ENCODE data around the gene MYBPC1.
"Not testable (repeated sequence)": the region's sequence is repeated elsewhere in the genome, so short reads cannot be mapped to it uniquely, and the experiment has no call there.

Gene MYBPC1

GRCh38 chr12:101594700-101595099, at the start of gene MYBPC1:
MYBPC1 (plus strand) TSS chr12:101594971; CDS start chr12:101595071, 100 bp downstream.
- Histone ChIP-seq H3K4me3 (no peak within 1 kb of the TSS), H3K27me3 (no peaks in the 10 kb centered on the region), H3K27ac (no peak within 1 kb of the TSS), H3K36me3 (no peaks in the 10 kb centered on the region), H3K9me3 (no peaks in the 10 kb centered on the region), H3K4me1 (no peaks in the 10 kb centered on the region)
- DNase-seq: no peak
- intact Hi-C loops (cut with DNase I; ENCODE audit: low total_unique reads): no loop called here
- TF ChIP-seq CTCF (IDR thresholded peaks at IDR 0.05): no peak

- Histone ChIP-seq H3K27ac (no peak overlapping the region), H3K27me3 (no peaks in the 10 kb centered on the region), H3K4me1 (no peaks in the 10 kb centered on the region), H3K4me3 (no peak overlapping the region), H3K36me3 (no peaks in the 10 kb centered on the region), H3K9me3 (no peaks in the 10 kb centered on the region)
- intact Hi-C loops (cut with DNase I; ENCODE audit: low total_unique reads): no loop called here
- DNase-seq: no peak
- TF ChIP-seq CTCF (IDR thresholded peaks at IDR 0.05): no peak
Measured at GRCh38 chr12:101551362-101552114, 43.2 kb upstream of the MYBPC1 start.

GRCh38 chr12:101552277-101552676, 42.5 kb upstream of the MYBPC1 start:
- intact Hi-C loops (cut with DNase I; ENCODE audit: low total_unique reads): no loop called here
- H3K9me3 ChIP-seq: no peaks in the 10 kb centered on the region
- no peaks in the 10 kb centered on the region for H3K36me3 ChIP-seq
- H3K4me1 ChIP-seq: no peaks in the 10 kb centered on the region
- no peak overlapping the region for H3K27ac ChIP-seq
- DNase-seq: no peak
- no peak overlapping the region for H3K4me3 ChIP-seq
- H3K27me3 ChIP-seq: no peaks in the 10 kb centered on the region
- TF ChIP-seq CTCF (IDR thresholded peaks at IDR 0.05): no peak

- H3K27me3 ChIP-seq: no peaks in the 10 kb centered on the region
- no peak for DNase-seq
- peaks cover 0 to 6% (median 0%) of the 10 kb centered on the region in 3 donors for H3K9me3 ChIP-seq
- no peak overlapping the region for H3K27ac ChIP-seq
- H3K4me3 ChIP-seq: no peak overlapping the region
- no peaks in the 10 kb centered on the region for H3K36me3 ChIP-seq
- no peaks in the 10 kb centered on the region for H3K4me1 ChIP-seq
- no peak for TF ChIP-seq CTCF (IDR thresholded peaks at IDR 0.05)
- intact Hi-C loops (cut with DNase I; ENCODE audit: low total_unique reads): no loop called here
Measured at GRCh38 chr12:101557094-101557493, 37.7 kb upstream of the MYBPC1 start.

- H3K27me3 ChIP-seq; H3K36me3 ChIP-seq; H3K4me1 ChIP-seq; DNase-seq; H3K4me3 ChIP-seq; H3K9me3 ChIP-seq; intact Hi-C loops (cut with DNase I; ENCODE audit: low total_unique reads); H3K27ac ChIP-seq: not testable (repeated sequence)
Measured at GRCh38 chr12:101558726-101559125, 36.0 kb upstream of the MYBPC1 start.

GRCh38 chr12:101563212-101563611, 31.6 kb upstream of the MYBPC1 start:
- Histone ChIP-seq H3K4me3 (no peak overlapping the region), H3K9me3 (peaks cover 0 to 6% (median 0%) of the 10 kb centered on the region in 3 donors), H3K27ac (no peak overlapping the region), H3K36me3 (no peaks in the 10 kb centered on the region), H3K4me1 (no peaks in the 10 kb centered on the region), H3K27me3 (no peaks in the 10 kb centered on the region)
- DNase-seq: no peak
- intact Hi-C loops (cut with DNase I; ENCODE audit: low total_unique reads): no loop called here
- no peak for TF ChIP-seq CTCF (IDR thresholded peaks at IDR 0.05)
